GM15510 (cell line): Measurements from ENCODE around the gene RNU7-1.

Source experiments
- POLR2A ChIP-seq: IDR thresholded peaks from 3 replicates; pipeline ENCODE4 v1.6.1; 2011; ENCODE audit warnings: borderline replicate concordance; ENCODE audit not compliant: insufficient read length; ENCODE audit errors: extremely low read depth

Gene RNU7-1

GRCh38 chr12:6978188-6978587 is 34.6 kb downstream of the RNU7-1 start:
- no peak for TF ChIP-seq POLR2A

- TF ChIP-seq POLR2A: no peak
Observed at GRCh38 chr12:6978611-6979011, 35.0 kb downstream of the RNU7-1 start.

DNA sequence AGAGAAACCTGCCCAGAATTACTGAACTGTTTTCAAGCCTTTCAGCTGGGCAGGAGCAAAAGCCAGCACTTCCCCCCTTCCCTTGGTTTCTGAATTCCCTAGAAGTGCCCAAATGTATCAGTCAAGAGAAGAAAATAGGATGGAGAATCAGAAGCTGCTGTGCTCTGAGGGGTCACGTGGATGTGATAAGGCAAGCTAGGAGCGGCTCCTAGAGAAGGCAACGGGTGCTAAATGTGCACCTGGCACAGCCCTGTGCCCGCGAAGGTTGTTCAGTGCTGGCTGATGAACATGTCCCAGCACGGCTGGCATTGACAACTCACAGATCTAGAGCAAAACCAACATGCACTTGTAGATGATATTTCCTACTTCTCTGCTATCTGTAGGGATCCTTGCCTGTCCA is 35.4 kb downstream of the RNU7-1 start:
- TF ChIP-seq POLR2A: no peak

- no peak for TF ChIP-seq POLR2A
Observed at GRCh38 chr12:6979453-6979852, 35.8 kb downstream of the RNU7-1 start.

- no peak for TF ChIP-seq POLR2A
Observed at GRCh38 chr12:6980075-6980474, 36.5 kb downstream of the RNU7-1 start.

DNA sequence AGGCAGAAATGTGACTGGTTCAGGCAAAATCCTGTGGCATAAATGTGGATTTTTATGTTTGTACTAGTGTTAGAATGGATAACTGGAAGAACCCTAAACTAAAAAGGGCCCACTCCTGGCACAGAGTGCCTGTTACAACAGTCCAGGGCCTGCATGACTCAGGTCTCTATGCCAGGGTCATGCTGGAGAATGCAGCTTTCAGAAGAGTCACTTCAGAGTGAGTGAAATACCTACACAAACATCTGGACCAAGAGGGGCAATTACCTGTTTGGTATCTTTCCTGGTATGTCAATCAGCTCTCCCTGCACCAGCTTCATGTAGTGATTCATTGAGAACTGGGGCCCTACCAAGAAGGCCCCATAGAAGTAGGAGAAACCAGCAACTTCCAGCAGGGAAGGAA is 37.1 kb downstream of the RNU7-1 start:
- TF ChIP-seq POLR2A: no peak

DNA sequence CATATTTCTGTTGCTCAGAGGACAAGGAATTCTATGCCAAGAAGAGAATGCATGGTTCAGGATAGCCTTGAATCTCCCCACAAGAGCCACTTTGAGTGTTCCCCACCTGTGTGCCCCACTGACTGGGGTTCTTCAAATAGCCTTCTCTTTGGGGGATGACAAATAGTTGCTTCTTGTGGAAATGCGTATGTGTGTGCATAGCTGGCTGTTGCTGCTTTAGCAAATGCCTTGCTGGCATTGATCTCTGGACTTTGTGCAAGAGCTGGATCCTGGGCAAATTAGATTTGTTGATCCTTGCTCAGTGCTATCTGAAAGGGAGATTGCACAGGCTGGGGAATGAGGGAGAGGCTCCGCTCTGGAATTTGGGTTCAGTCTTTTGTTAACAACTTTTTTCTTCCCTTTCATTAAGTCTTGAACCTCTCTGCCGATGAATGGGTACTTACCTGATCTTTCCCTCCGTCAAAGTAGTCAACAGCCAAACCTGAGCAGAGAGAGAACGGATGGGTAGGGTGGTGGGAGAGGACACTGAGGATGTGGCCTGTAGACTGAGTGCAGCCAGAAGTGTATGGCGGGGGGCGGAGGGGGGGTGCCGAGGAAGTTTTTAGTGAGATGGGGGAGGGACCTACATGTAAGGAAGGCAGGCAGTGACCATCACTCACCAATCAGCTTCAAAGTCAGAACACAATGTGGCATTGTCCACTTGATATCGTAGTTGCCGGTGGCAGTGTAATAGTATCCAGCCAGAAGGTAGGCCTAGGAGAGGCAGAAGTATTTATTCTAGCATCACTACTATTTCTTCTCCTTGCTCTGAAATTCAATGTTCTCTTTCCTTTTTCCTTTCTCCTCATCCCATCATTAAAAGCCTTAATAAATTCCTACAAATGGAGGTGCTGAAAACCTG is 37.8 kb downstream of the RNU7-1 start:
- no peak for TF ChIP-seq POLR2A

DNA sequence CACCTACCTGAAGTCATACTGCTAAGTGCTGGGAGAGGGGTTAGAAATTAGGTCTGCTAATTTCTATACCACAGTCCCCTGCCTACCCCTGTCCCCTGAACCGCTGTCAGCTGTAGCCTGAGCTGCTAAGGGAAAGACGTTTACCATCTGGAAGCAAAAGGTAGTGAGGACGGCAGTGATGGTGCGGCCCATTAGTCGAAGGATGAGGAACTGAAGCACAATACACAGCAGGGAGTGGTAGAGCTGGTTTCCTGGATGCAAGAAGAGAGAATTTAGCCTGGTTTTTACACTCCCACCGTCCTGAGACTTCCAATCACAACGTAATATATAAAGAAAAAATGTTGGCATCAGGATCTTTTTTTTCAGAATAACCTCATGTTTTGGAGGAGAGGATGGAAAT is 38.9 kb downstream of the RNU7-1 start:
- no peak for TF ChIP-seq POLR2A

DNA sequence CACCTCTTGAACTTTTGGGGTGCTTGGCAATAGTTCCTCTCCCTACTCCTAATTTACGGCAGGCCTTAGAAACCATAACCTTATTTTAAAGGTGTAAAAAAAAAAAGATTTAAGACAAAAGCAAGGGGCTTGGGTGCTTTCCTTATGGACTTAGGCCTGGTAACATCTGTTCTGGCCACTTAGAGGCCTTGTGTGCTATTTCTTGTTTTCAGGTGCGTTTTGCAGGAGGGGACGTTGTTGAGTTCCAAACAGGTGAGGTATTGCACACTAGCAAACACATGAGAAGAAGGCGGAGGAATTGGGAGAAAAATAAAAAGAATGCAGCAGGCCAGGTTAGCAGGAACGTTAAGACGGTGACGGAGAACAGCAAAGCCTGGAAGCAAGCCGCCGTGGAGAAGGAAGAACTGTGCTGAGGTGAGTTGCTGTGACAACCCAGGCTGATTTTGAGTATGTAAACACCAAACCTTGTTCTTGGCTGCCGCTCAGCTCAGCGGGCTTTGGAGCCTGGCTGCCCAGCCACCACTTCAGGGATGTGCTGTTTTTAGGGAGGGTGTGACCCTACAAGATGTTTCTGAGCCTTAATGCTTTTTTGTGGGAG is 44.4 kb downstream of the RNU7-1 start:
- TF ChIP-seq POLR2A: no peak
